KG1 (cell line): Measurements from ENCODE around the gene CDC5L.

Source experiments
- DNase-seq: peaks from one replicate; lab custom pipeline; 2025; lab: John Stamatoyannopoulos, UW

Gene CDC5L

GRCh38 chr6:44373787-44374186 lies 13.7 kb upstream of the CDC5L start:
- DNase-seq = no peak

GRCh38 chr6:44375071-44375470 lies 12.4 kb upstream of the CDC5L start:
- no peak for DNase-seq

- DNase-seq = no peak
Observed at GRCh38 chr6:44377484-44377883, 10.0 kb upstream of the CDC5L start.

GRCh38 chr6:44377971-44378370 lies 9.5 kb upstream of the CDC5L start:
- no peak for DNase-seq

- DNase-seq = peak; percentile 26
Observed at GRCh38 chr6:44381739-44382138, 5.8 kb upstream of the CDC5L start.

- DNase-seq = no peak
Observed at GRCh38 chr6:44386364-44386928, 1.1 kb upstream of the CDC5L start.

GRCh38 chr6:44386929-44387345 lies 569 bp upstream of the CDC5L start:
- no peak for DNase-seq

- DNase-seq = no peak
Observed at GRCh38 chr6:44388135-44388487, 605 bp downstream of the CDC5L start.

GRCh38 chr6:44388887-44389286 lies 1.4 kb downstream of the CDC5L start:
- DNase-seq = no peak

GRCh38 chr6:44390158-44390683 lies 2.7 kb downstream of the CDC5L start:
- DNase-seq = no peak

- no peak for DNase-seq
Observed at GRCh38 chr6:44395501-44395900, 8.0 kb downstream of the CDC5L start.

GRCh38 chr6:44396968-44397367 lies 9.5 kb downstream of the CDC5L start:
- DNase-seq = no peak

- DNase-seq = no peak
Observed at GRCh38 chr6:44397424-44398164, 10.1 kb downstream of the CDC5L start.

GRCh38 chr6:44399991-44400390 lies 12.5 kb downstream of the CDC5L start:
- DNase-seq = no peak

- no peak for DNase-seq
Observed at GRCh38 chr6:44400572-44400971, 13.1 kb downstream of the CDC5L start.

GRCh38 chr6:44401138-44401537 lies 13.6 kb downstream of the CDC5L start:
- no peak for DNase-seq

- no peak for DNase-seq
Observed at GRCh38 chr6:44404022-44404714, 16.7 kb downstream of the CDC5L start.

- no peak for DNase-seq
Observed at GRCh38 chr6:44404715-44405099, 17.2 kb downstream of the CDC5L start.

- DNase-seq = no peak
Observed at GRCh38 chr6:44407951-44408670, 20.6 kb downstream of the CDC5L start.

GRCh38 chr6:44409207-44409794 lies 21.8 kb downstream of the CDC5L start:
- DNase-seq = no peak

- no peak for DNase-seq
Observed at GRCh38 chr6:44410363-44410762, 22.9 kb downstream of the CDC5L start.

GRCh38 chr6:44411141-44411540 lies 23.6 kb downstream of the CDC5L start:
- DNase-seq = no peak
